CD8-positive, alpha-beta memory T cell (primary cell): ENCODE measurements around the gene PATJ. TPM values are rescaled to one million over a fixed set of nuclear protein-coding genes. Genes with fewer than 3 reads are reported as not detected.
"Not testable (repeated sequence)": the region's sequence is repeated elsewhere in the genome, so short reads cannot be mapped to it uniquely, and the experiment has no call there.

ENCODE experiments used
- CTCF ChIA-PET: fragments of 350-600 bp; sonication (Branson Sonifier 250); formaldehyde crosslinking; loops from one replicate; lab custom pipeline; 2021; ENCODE audit warnings: antibody characterized with exemption; lab: Charles Lee
- POLR2A ChIA-PET: fragments of 350-600 bp; sonication (Branson Sonifier 250); formaldehyde crosslinking; loops from one replicate; lab custom pipeline; 2021; ENCODE audit warnings: antibody characterized with exemption; lab: Charles Lee
- DNase-seq, 5 donors: peaks; one replicate each; pipeline versions ENCODE4 v3.0.0 to v3.0.0-alpha.2; 2020 to 2022; ENCODE audit warnings: mixed read lengths in 1 of 5
- H3K27ac ChIP-seq: one replicate; pipeline ENCODE4 v1.7.0; 2013; ENCODE audit warnings: low read depth, mild to moderate bottlenecking, low read length, moderate library complexity
- H3K27me3 ChIP-seq: 2 replicates; pipeline ENCODE4 v1.7.0; 2013; ENCODE audit warnings: low read length, mild to moderate bottlenecking; ENCODE audit not compliant: insufficient read depth, poor library complexity, severe bottlenecking
- H3K36me3 ChIP-seq: 2 replicates; pipeline ENCODE4 v1.7.0; 2013; ENCODE audit warnings: mild to moderate bottlenecking, low read length, moderate library complexity; ENCODE audit not compliant: insufficient read depth
- H3K4me1 ChIP-seq: 2 replicates; pipeline ENCODE4 v1.7.0; 2013; ENCODE audit warnings: mild to moderate bottlenecking, low read length, moderate library complexity; ENCODE audit not compliant: insufficient read depth
- H3K4me3 ChIP-seq: 2 replicates; pipeline ENCODE4 v1.7.0; 2013; ENCODE audit warnings: mild to moderate bottlenecking, low read length
- H3K9me3 ChIP-seq: 2 replicates; pipeline ENCODE4 v1.7.0; 2013; ENCODE audit warnings: mild to moderate bottlenecking, low read length
- H3K27ac Mint-ChIP-seq, 8 donors: one replicate each; pipeline ENCODE4 v1.8.0; 2020 to 2021; ENCODE audit warnings: mixed read lengths in 8 of 8, mild to moderate bottlenecking in 6 of 8, inconsistent platforms in 3 of 8, moderate library complexity in 3 of 8
- H3K27me3 Mint-ChIP-seq, 2 donors: one replicate each; pipeline ENCODE4 v1.8.0; 2020 to 2021; ENCODE audit warnings: mixed read lengths in 2 of 2, mild to moderate bottlenecking in 1 of 2, moderate library complexity in 1 of 2
- H3K36me3 Mint-ChIP-seq, 3 donors: one replicate each; pipeline ENCODE4 v1.8.0; 2020 to 2021; ENCODE audit warnings: mixed read lengths in 3 of 3, inconsistent platforms in 1 of 3, mild to moderate bottlenecking in 1 of 3
- H3K4me1 Mint-ChIP-seq, 3 donors: one replicate each; pipeline ENCODE4 v1.8.0; 2020 to 2021; ENCODE audit warnings: mixed read lengths in 3 of 3, inconsistent platforms in 1 of 3, mild to moderate bottlenecking in 1 of 3
- H3K4me3 Mint-ChIP-seq, 7 donors: one replicate each; pipeline ENCODE4 v1.8.0; 2020 to 2021; ENCODE audit warnings: mixed read lengths in 7 of 7, mild to moderate bottlenecking in 6 of 7, moderate library complexity in 4 of 7, inconsistent platforms in 2 of 7
- H3K9me3 Mint-ChIP-seq, 5 donors: one replicate each; pipeline ENCODE4 v1.8.0; 2020 to 2022; ENCODE audit warnings: mixed read lengths in 5 of 5, mild to moderate bottlenecking in 3 of 5, moderate library complexity in 2 of 5, inconsistent platforms in 1 of 5
- polyA plus RNA-seq: library from polyadenylated mRNA; unstranded; fragments of 300-500 nt; fragmentation: Illumina TruSeq; gene quantifications from one replicate; pipeline ENCODE4 v1.2.3, GENCODE V29; 2021
- total RNA-seq, 2 experiments: library from RNA; stranded (reverse); gene quantifications; one replicate each; pipeline ENCODE4 v1.2.3, GENCODE V29; 2021

Gene PATJ
- total and polyA plus RNA-seq, 3 experiments from 2014 or later, result 9.8 to 24.4 (median 10.3) TPM

DNA sequence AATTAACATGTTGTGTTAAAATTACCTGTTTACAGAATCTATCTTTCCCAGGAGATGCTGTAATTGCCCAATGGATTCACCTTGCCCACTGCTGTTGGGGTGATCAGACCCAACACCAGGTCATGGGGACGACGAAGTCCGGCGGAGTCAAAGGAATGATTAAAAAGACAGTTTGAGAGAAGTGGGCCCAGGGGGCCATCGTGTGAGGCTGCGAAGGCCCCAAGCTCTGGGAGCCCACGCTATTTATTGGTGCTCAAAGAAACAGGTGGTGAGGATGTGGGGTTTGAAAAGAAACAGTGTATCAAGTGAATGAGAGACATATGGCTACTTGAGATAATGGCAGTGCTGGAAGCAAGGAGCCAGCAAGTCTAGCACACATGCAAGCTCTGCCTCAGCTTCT, 436.1 kb downstream of the PATJ start:
- ChIA-PET CTCF (no interaction called here), POLR2A (no interaction called here)
- no peak overlapping the region for H3K4me3 Mint-ChIP-seq
- H3K9me3 ChIP-seq, result no peaks in the 10 kb centered on the region
- no peaks in the 10 kb centered on the region for H3K4me1 Mint-ChIP-seq
- H3K27me3 Mint-ChIP-seq, result peaks cover 5 to 7% of the 10 kb centered on the region in 2 donors
- no peaks in the 10 kb centered on the region for H3K36me3 Mint-ChIP-seq
- no peak overlapping the region for H3K4me3 ChIP-seq
- H3K36me3 ChIP-seq, result no peaks in the 10 kb centered on the region
- no peaks in the 10 kb centered on the region for H3K27me3 ChIP-seq
- H3K4me1 ChIP-seq, result no peaks in the 10 kb centered on the region
- H3K27ac ChIP-seq, result no peak overlapping the region
- DNase-seq, result no peak
- H3K9me3 Mint-ChIP-seq, result no peaks in the 10 kb centered on the region
- no peak overlapping the region for H3K27ac Mint-ChIP-seq

DNA sequence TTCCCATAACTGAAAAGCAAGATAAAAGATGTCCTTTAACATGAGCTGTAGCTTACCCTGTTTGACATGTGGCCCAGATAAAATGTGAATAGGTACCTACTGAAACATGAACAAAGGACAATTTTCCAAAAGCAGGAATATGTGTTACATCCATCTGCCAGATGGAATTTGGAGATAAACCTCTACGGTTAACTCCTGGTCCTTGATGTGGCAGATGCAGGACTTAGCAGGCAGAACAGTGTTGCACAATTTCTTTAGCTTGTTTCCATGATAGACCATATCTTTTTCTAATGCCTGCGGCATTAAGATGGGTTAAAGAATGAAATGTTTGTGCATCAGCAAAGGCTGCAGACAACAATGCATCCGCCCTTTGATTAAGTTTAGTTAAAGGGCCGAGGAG, 437.8 kb downstream of the PATJ start:
- H3K4me3 ChIP-seq, H3K4me3 Mint-ChIP-seq, H3K27ac ChIP-seq, H3K4me1 Mint-ChIP-seq, H3K36me3 Mint-ChIP-seq, H3K4me1 ChIP-seq, H3K27ac Mint-ChIP-seq, H3K27me3 ChIP-seq, H3K9me3 Mint-ChIP-seq, CTCF ChIA-PET, H3K9me3 ChIP-seq, H3K36me3 ChIP-seq, POLR2A ChIA-PET, DNase-seq, H3K27me3 Mint-ChIP-seq: not testable (repeated sequence)

DNA sequence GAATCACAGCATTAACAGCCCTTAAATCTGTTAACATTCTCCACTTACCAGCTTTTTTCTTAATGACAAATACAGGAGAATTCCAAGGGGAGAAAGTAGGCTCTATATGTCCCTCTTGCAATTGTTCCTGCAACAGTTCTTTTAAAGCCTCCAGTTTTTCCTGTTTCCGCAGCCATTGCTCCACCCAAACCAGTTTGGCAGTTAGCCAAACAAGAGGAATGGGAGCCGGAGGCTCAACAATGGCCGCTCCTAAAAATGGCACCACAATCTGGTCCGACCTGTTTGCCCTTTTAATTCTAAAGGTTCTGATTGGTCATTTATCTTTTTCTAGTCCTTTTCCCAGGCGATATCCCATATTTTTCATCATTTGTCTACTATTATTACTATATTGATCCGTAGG, 438.4 kb downstream of the PATJ start:
- ChIA-PET POLR2A (no interaction called here), CTCF (no interaction called here)
- no peak overlapping the region for H3K4me3 ChIP-seq
- H3K9me3 ChIP-seq, result no peaks in the 10 kb centered on the region
- no peak overlapping the region for H3K27ac Mint-ChIP-seq
- H3K36me3 Mint-ChIP-seq, result no peaks in the 10 kb centered on the region
- no peak overlapping the region for H3K4me3 Mint-ChIP-seq
- H3K27me3 ChIP-seq, result no peaks in the 10 kb centered on the region
- no peak for DNase-seq
- no peaks in the 10 kb centered on the region for H3K4me1 Mint-ChIP-seq
- H3K27me3 Mint-ChIP-seq, result peaks cover 2 to 3% of the 10 kb centered on the region in 2 donors
- no peaks in the 10 kb centered on the region for H3K9me3 Mint-ChIP-seq
- no peaks in the 10 kb centered on the region for H3K36me3 ChIP-seq
- H3K4me1 ChIP-seq, result no peaks in the 10 kb centered on the region
- no peak overlapping the region for H3K27ac ChIP-seq

DNA sequence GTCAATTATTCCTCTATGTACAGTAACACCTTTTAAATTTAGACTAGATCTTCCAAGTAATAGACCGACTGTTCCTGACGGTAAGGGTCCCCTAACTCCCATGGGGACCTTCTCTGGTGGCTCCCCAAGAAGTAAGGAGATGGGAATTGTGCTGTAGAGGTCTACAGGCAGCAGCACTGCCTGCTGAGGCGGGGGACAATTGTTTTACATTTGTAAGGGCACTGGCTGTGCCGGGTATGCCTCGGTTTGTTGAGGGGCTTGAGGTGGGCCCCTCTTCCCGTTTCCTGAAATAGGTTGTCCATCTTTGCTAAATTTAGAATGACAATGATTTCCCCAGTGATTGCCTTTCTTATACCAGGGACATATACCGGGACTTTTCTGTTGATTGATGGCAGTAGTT, 439.3 kb downstream of the PATJ start:
- Mint-ChIP-seq H3K4me3 (no peak overlapping the region), H3K9me3 (no peaks in the 10 kb centered on the region), H3K27me3 (peaks cover 0 to 3% of the 10 kb centered on the region in 2 donors), H3K36me3 (no peaks in the 10 kb centered on the region), H3K27ac (no peak overlapping the region), H3K4me1 (no peaks in the 10 kb centered on the region)
- no peak for DNase-seq
- Histone ChIP-seq H3K27ac (no peak overlapping the region), H3K4me3 (no peak overlapping the region), H3K27me3 (no peaks in the 10 kb centered on the region), H3K4me1 (no peaks in the 10 kb centered on the region), H3K9me3 (no peaks in the 10 kb centered on the region), H3K36me3 (no peaks in the 10 kb centered on the region)
- POLR2A ChIA-PET, result no interaction called here
- CTCF ChIA-PET, result no interaction called here

DNA sequence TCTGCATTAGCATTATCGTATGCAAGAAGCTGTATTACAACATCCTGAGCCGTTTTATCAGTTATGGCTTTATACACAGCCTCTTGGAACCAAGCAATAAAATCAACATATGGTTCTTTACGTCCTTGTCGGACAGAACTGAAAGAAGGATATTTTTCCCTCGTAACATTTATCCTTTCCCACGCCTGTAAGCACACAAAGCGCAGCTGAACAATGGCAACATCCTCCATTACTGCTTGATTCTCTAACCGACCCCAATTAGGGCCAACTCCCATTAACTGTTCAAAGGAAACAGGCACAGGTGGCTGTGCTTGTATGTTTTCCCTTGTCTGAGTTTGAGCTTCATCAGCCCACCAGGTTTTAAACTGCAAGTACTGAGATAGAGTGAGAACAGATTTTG, 439.9 kb downstream of the PATJ start:
- POLR2A ChIA-PET, result not testable (repeated sequence)

DNA sequence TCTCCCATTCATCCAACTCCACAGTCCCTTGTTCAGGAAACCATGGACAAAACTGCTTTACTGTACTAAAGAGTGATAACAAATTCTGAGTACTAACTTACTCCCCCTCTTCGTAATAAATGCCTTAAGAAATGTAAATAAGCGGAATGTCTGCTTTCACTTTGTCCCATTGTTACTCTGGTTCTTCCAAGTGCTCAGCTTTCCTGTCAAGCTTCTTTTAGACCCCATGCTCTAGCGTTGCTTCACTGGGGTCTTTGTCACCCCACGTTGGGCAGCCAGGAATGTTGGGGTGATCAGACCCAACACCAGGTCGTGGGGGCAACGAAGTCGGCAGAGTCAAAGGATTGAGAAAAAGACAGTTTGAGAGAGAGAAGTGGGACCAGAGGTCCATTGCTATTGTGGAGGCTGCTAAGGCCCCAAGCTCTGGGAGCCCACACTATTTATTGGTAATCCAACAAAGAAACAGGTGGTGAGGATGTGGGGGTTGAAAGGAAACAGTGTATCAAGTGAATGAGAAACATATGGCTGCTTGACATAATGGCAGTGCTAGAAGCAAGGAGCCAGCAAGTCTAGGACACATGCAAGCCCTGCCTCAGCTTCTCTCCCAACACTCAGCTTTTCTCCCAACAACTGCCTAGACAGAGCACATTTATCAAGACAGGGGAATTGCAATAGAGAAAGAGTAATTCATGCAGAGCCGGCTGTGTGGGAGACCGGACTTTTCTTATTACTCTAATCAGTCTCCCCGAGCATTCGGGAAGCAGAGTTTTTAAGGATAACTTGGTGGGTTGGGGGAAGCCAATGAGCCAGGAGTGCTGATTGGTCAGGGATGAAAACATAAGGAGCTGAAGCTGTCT, 441.1 kb downstream of the PATJ start:
- H3K36me3 Mint-ChIP-seq, result not testable (repeated sequence)

More for the DNA sequence above, 439.9 kb downstream of the PATJ start:
- H3K9me3 Mint-ChIP-seq, H3K36me3 ChIP-seq, H3K4me3 ChIP-seq, H3K27me3 Mint-ChIP-seq, H3K27ac Mint-ChIP-seq, CTCF ChIA-PET, H3K4me3 Mint-ChIP-seq, H3K36me3 Mint-ChIP-seq, DNase-seq, H3K27ac ChIP-seq, H3K4me1 ChIP-seq, H3K4me1 Mint-ChIP-seq, H3K9me3 ChIP-seq, H3K27me3 ChIP-seq: not testable (repeated sequence)

DNA sequence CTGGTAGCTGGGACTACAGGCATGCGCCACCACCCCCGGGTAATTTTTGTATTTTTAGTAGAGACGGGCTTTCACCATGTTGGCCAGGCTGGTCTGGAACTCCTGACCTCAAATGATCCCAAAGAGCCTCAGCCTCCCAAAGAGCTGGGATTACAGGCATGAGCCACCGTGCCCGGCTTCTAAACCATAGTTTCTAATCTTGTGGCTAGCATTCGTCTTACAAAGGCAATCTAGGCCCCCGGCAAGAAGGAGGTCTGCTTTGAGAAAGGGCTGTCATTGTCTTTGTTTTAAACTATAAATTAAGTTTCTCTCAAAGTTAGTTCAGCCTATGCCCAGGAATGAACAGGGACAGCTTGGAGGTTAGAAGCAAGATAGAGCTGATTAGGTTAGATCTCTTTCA, 442.1 kb downstream of the PATJ start:
- CTCF ChIA-PET, result interaction anchor here (1.3 to 1.5 kb wide), 2 partner anchors 9 to 223 kb away, joined by 4 to 10 read pairs; no protein-coding TSS in a partner anchor
- Mint-ChIP-seq H3K4me3 (no peak overlapping the region), H3K27ac (no peak overlapping the region), H3K36me3 (no peaks in the 10 kb centered on the region), H3K9me3 (no peaks in the 10 kb centered on the region), H3K27me3 (peaks cover 0 to 3% of the 10 kb centered on the region in 2 donors), H3K4me1 (no peaks in the 10 kb centered on the region)
- H3K27me3 ChIP-seq, result no peaks in the 10 kb centered on the region
- H3K27ac ChIP-seq, result no peak overlapping the region
- POLR2A ChIA-PET, result no interaction called here
- no peaks in the 10 kb centered on the region for H3K36me3 ChIP-seq
- no peaks in the 10 kb centered on the region for H3K9me3 ChIP-seq
- no peak for DNase-seq
- H3K4me1 ChIP-seq, result no peaks in the 10 kb centered on the region
- H3K4me3 ChIP-seq, result no peak overlapping the region

More for the DNA sequence above, 441.1 kb downstream of the PATJ start:
- H3K36me3 ChIP-seq, H3K4me1 Mint-ChIP-seq, H3K27ac ChIP-seq, H3K27me3 Mint-ChIP-seq, H3K9me3 Mint-ChIP-seq, H3K4me3 Mint-ChIP-seq, H3K27ac Mint-ChIP-seq, POLR2A ChIA-PET, H3K9me3 ChIP-seq, DNase-seq, H3K27me3 ChIP-seq, H3K4me3 ChIP-seq, H3K4me1 ChIP-seq: not testable (repeated sequence)
- CTCF ChIA-PET, result interaction anchor here (1.3 kb wide), 1 partner anchor 224 kb away, joined by 4 read pairs; no protein-coding TSS in a partner anchor

DNA sequence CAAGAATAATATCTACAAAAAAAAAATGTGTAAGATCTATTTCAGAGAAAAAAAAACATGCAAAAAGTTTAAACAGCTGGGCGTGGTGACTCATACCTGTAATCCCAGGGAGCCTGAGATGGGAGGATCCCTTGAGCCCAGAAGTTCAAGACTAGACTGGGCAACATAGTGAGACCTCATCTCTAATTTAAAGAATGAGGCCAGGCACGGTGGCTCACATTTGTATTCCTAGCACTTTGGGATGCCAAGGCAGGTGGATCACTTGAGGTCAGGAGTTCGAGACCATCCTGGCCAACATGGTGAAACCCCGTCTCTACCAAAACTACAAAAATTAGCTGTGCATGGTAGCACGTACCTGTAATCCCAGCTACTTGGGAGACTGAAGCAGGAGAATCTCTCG, 443.0 kb downstream of the PATJ start:
- H3K36me3 ChIP-seq, H3K4me1 Mint-ChIP-seq, H3K4me3 Mint-ChIP-seq, POLR2A ChIA-PET, H3K36me3 Mint-ChIP-seq, DNase-seq, H3K9me3 ChIP-seq, H3K4me1 ChIP-seq, H3K27me3 Mint-ChIP-seq, H3K4me3 ChIP-seq, H3K27ac ChIP-seq, H3K27ac Mint-ChIP-seq, H3K9me3 Mint-ChIP-seq, H3K27me3 ChIP-seq: not testable (repeated sequence)
- CTCF ChIA-PET, result interaction anchor here (1.5 kb wide), 1 partner anchor 9 kb away, joined by 10 read pairs; no protein-coding TSS in a partner anchor
